Suprapubic skin (tissue), 4 donors: ENCODE data around the gene WWC1. TPM values are rescaled to one million over a fixed set of nuclear protein-coding genes. Genes with fewer than 3 reads are reported as not detected.

Experiments used
- DNase-seq, 2 donors: peaks; one replicate each; pipeline ENCODE4 v3.0.0-alpha.2; 2019; ENCODE audit warnings: low spot score in 2 of 2
- H3K27ac ChIP-seq: fragments of 200-600 bp; sonication (generic); one replicate; pipeline ENCODE4 v1.5.1; 2019
- H3K27me3 ChIP-seq: fragments of 200-600 bp; sonication (generic); one replicate; pipeline ENCODE4 v1.5.1; 2019
- H3K36me3 ChIP-seq: fragments of 200-600 bp; sonication (generic); one replicate; pipeline ENCODE4 v1.5.1; 2019
- H3K4me1 ChIP-seq: fragments of 200-600 bp; sonication (generic); one replicate; pipeline ENCODE4 v1.5.1; 2019
- H3K4me3 ChIP-seq: fragments of 200-600 bp; sonication (generic); one replicate; pipeline ENCODE4 v1.5.1; 2019; ENCODE audit warnings: mild to moderate bottlenecking
- H3K9me3 ChIP-seq: fragments of 200-600 bp; sonication (generic); one replicate; pipeline ENCODE4 v1.5.1; 2019
- CTCF ChIP-seq, 2 donors: fragments of 200-600 bp in 1 of 2; fragments of 450-650 bp in 1 of 2; sonication (generic) in 1 of 2; IDR thresholded peaks; one replicate each; pipeline ENCODE4 v1.5.1; 2016 to 2019; ENCODE audit warnings: antibody characterized with exemption in 2 of 2, mild to moderate bottlenecking in 1 of 2, moderate library complexity in 1 of 2
- EP300 ChIP-seq: sonication (generic); formaldehyde crosslinking; IDR thresholded peaks from one replicate; pipeline ENCODE4 v1.6.1; 2017; ENCODE audit warnings: antibody characterized with exemption
- POLR2A ChIP-seq, 2 donors: fragments of 450-650 bp; IDR thresholded peaks; one replicate each; pipeline ENCODE4 v1.6.1; 2017; ENCODE audit warnings: antibody characterized with exemption in 2 of 2, mild to moderate bottlenecking in 2 of 2, moderate library complexity in 2 of 2
- POLR2AphosphoS5 ChIP-seq, 3 donors: sonication (generic); formaldehyde crosslinking; IDR thresholded peaks; one replicate each; pipeline ENCODE4 v1.6.1; 2017; ENCODE audit warnings: antibody characterized with exemption in 3 of 3
- WGBS: methylation state at CpG from one replicate; pipeline ENCODE4 v1.1.5; 2018; 5-methylcytosine and 5-hydroxymethylcytosine counted together
- total RNA-seq, 4 donors: library from RNA; depleted of rRNA; stranded (reverse); fragments of >200 nt; gene quantifications; one replicate each; pipeline ENCODE4 v1.1.0, GENCODE V29; 2016

Gene WWC1
- total RNA-seq, 4 donors from 2014 or later: 28.3 to 38.3 (median 31.6) TPM

- peak; percentile 81 to 91 for DNase-seq
- Histone ChIP-seq H3K9me3 (no peaks in the 10 kb centered on the region), H3K4me1 (peaks cover 18% of the 10 kb centered on the region), H3K27ac (no peak overlapping the region), H3K36me3 (no peaks in the 10 kb centered on the region), H3K27me3 (no peaks in the 10 kb centered on the region), H3K4me3 (peak overlapping the region; percentile 41)
- peak; percentile 74 to 75 for TF ChIP-seq CTCF (IDR thresholded peaks at IDR 0.05)
- TF ChIP-seq POLR2A (IDR thresholded peaks at IDR 0.05): no peak
- TF ChIP-seq POLR2AphosphoS5 (IDR thresholded peaks at IDR 0.05): no peak
- TF ChIP-seq EP300: no peak
- WGBS: 5% methylated on average over 30 of the region's 30 CpGs
These were observed 22.2 kb upstream of the WWC1 start for GRCh38 chr5:168268949-168269936.

GRCh38 chr5:168269937-168270330 is 21.5 kb upstream of the WWC1 start:
- no peak for DNase-seq
- H3K36me3 ChIP-seq: no peaks in the 10 kb centered on the region
- H3K9me3 ChIP-seq: no peaks in the 10 kb centered on the region
- H3K4me3 ChIP-seq: no peak overlapping the region
- H3K27me3 ChIP-seq: no peaks in the 10 kb centered on the region
- peaks cover 18% of the 10 kb centered on the region for H3K4me1 ChIP-seq
- H3K27ac ChIP-seq: no peak overlapping the region
- 44% methylated on average over 3 of the region's 3 CpGs for WGBS
- TF ChIP-seq POLR2AphosphoS5 (IDR thresholded peaks at IDR 0.05) (no peak), CTCF (IDR thresholded peaks at IDR 0.05) (no peak), EP300 (no peak), POLR2A (IDR thresholded peaks at IDR 0.05) (no peak)

- TF ChIP-seq POLR2A (IDR thresholded peaks at IDR 0.05) (no peak), CTCF (IDR thresholded peaks at IDR 0.05) (no peak), POLR2AphosphoS5 (IDR thresholded peaks at IDR 0.05) (no peak), EP300 (no peak)
- Histone ChIP-seq H3K4me1 (peaks cover 18% of the 10 kb centered on the region), H3K27me3 (no peaks in the 10 kb centered on the region), H3K4me3 (no peak overlapping the region), H3K9me3 (no peaks in the 10 kb centered on the region), H3K36me3 (no peaks in the 10 kb centered on the region), H3K27ac (no peak overlapping the region)
- DNase-seq: no peak
- 58% methylated on average over 3 of the region's 3 CpGs for WGBS
These were observed 21.0 kb upstream of the WWC1 start for GRCh38 chr5:168270476-168270875.

GRCh38 chr5:168273056-168273980 is 18.1 kb upstream of the WWC1 start:
- Histone ChIP-seq H3K36me3 (no peaks in the 10 kb centered on the region), H3K27me3 (no peaks in the 10 kb centered on the region), H3K27ac (no peak overlapping the region), H3K4me3 (no peak overlapping the region), H3K9me3 (no peaks in the 10 kb centered on the region), H3K4me1 (peaks cover 18% of the 10 kb centered on the region)
- WGBS: 91% methylated on average over 3 of the region's 3 CpGs
- DNase-seq: no peak
- no peak for TF ChIP-seq POLR2A (IDR thresholded peaks at IDR 0.05)
- no peak for TF ChIP-seq POLR2AphosphoS5 (IDR thresholded peaks at IDR 0.05)
- no peak for TF ChIP-seq EP300
- no peak for TF ChIP-seq CTCF (IDR thresholded peaks at IDR 0.05)
